ENCODE measurements around the gene PACS1. TPM values are rescaled to one million over a fixed set of nuclear protein-coding genes. Genes with fewer than 3 reads are reported as not detected.

PACS1 gene
- total RNA-seq, 6 experiments from 2014 or later: 82.8 to 114 (median 91.8) TPM

DNA sequence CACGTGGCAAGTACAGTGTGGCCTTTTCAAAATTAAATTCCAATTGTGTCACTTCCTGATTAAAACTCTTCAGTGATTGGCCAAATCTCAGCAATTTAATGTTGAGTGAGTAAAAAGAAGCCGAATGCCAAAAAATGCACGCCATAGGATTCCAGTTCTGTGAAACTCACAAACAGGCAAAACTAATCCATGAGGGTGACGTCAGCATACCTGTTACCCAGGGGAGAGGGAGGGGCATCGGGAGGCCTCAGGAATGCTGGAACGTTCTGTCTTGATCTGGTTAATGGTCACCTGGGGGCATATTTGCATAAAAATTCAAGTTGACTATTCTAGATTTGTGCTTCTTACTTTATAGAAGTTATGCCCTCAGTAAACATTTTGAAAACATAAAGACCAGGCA, 158.4 kb downstream of the PACS1 start:
- Mint-ChIP-seq H3K4me3 (no peak overlapping the region), H3K9me3 (no peaks in the 10 kb centered on the region), H3K4me1 (ENCODE audit: low read depth) (peaks cover 9% of the 10 kb centered on the region), H3K27ac (no peak overlapping the region), H3K36me3 (ENCODE audit: low read depth) (0 out of 2 replicates have a peak, but pooled peaks cover 18% of the 10 kb centered on the region), H3K27me3 (ENCODE audit: insufficient read depth) (peaks cover 3% of the 10 kb centered on the region)
- TF ChIP-seq, protein P1, sequence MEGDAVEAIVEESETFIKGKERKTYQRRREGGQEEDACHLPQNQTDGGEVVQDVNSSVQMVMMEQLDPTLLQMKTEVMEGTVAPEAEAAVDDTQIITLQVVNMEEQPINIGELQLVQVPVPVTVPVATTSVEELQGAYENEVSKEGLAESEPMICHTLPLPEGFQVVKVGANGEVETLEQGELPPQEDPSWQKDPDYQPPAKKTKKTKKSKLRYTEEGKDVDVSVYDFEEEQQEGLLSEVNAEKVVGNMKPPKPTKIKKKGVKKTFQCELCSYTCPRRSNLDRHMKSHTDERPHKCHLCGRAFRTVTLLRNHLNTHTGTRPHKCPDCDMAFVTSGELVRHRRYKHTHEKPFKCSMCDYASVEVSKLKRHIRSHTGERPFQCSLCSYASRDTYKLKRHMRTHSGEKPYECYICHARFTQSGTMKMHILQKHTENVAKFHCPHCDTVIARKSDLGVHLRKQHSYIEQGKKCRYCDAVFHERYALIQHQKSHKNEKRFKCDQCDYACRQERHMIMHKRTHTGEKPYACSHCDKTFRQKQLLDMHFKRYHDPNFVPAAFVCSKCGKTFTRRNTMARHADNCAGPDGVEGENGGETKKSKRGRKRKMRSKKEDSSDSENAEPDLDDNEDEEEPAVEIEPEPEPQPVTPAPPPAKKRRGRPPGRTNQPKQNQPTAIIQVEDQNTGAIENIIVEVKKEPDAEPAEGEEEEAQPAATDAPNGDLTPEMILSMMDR (IDR thresholded peaks at IDR 0.05): no peak
- no peak for DNase-seq

DNA sequence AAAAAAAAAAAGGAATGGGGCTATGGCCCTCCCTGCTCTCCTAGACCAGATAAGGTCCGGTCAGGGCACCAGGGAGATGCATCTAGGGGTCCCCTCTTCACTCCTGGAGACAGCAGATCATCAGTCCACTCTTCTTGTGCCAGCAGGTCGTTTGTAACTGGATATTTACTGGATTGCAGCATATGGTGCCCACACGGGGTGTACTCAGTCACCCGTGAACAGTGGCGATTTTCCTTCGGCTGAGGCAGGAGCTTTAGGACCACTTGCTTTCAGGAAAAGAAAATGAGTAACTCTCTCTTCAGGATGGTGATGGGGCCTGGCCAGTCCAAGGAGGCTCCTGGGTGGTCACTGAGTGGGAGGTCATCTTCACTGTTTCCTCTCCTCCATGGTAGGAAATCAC, 160.1 kb downstream of the PACS1 start:
- TF ChIP-seq, protein P1 (IDR thresholded peaks at IDR 0.05): no peak
- H3K36me3 Mint-ChIP-seq (ENCODE audit: low read depth): 0 out of 2 replicates have a peak, but pooled peaks cover 18% of the 10 kb centered on the region
- H3K9me3 Mint-ChIP-seq: no peaks in the 10 kb centered on the region
- peaks cover 9% of the 10 kb centered on the region for H3K4me1 Mint-ChIP-seq (ENCODE audit: low read depth)
- peaks cover 3% of the 10 kb centered on the region for H3K27me3 Mint-ChIP-seq (ENCODE audit: insufficient read depth)
- H3K27ac Mint-ChIP-seq: no peak overlapping the region
- no peak overlapping the region for H3K4me3 Mint-ChIP-seq
- no peak for DNase-seq

DNA sequence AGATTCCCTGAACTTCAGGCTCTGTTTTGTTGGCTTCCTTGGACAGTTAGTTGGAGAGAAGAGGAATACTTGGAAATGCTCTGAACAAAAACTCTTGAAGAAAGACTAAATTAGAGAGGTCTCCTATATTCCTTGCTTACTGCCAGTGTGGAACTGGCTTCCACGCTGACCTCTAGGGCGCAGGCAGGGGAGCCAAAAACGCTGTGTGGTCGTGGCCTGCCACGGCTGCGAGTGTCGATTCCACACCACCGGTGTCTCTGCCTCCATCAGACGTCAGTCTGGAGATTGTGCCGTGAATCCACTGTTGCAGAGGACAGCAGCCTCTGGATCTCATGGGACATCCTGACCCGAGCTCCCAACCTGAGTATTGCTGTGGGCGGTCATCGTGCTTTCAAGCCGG, 160.9 kb downstream of the PACS1 start:
- no peak overlapping the region for H3K4me3 Mint-ChIP-seq
- H3K27ac Mint-ChIP-seq: no peak overlapping the region
- H3K4me1 Mint-ChIP-seq (ENCODE audit: low read depth): peaks cover 8% of the 10 kb centered on the region
- H3K27me3 Mint-ChIP-seq (ENCODE audit: insufficient read depth): peaks cover 6% of the 10 kb centered on the region
- no peaks in the 10 kb centered on the region for H3K9me3 Mint-ChIP-seq
- TF ChIP-seq, protein P1 (IDR thresholded peaks at IDR 0.05): no peak
- 0 out of 2 replicates have a peak, but pooled peaks cover 18% of the 10 kb centered on the region for H3K36me3 Mint-ChIP-seq (ENCODE audit: low read depth)
- no peak for DNase-seq

DNA sequence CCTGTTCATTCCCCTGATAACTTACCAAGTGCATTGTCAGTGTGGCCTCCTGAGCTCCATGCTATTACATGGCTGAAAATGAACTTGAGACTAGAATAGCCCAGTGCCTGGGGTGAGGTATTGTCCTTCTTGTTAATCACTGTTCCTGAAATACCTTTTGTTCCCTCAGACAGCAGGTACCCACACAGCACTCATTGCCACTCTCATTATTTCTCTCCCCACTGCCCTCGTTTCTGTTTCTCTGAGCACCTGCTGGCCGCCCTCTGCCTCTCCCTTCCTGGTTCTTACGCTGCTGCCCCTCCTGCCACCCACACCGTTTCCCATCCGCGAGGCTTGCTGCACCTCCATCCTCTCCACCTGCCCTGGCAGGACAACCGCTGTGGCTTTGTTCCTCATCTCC, 161.5 kb downstream of the PACS1 start:
- DNase-seq: no peak
- TF ChIP-seq, protein P1 (IDR thresholded peaks at IDR 0.05): no peak
- Mint-ChIP-seq H3K27me3 (ENCODE audit: insufficient read depth) (peaks cover 6% of the 10 kb centered on the region), H3K27ac (no peak overlapping the region), H3K4me1 (ENCODE audit: low read depth) (peaks cover 2% of the 10 kb centered on the region), H3K4me3 (no peak overlapping the region; the same call in 1 of the 2 replicates), H3K9me3 (no peaks in the 10 kb centered on the region), H3K36me3 (ENCODE audit: low read depth) (0 out of 2 replicates have a peak, but pooled peaks cover 18% of the 10 kb centered on the region)

DNA sequence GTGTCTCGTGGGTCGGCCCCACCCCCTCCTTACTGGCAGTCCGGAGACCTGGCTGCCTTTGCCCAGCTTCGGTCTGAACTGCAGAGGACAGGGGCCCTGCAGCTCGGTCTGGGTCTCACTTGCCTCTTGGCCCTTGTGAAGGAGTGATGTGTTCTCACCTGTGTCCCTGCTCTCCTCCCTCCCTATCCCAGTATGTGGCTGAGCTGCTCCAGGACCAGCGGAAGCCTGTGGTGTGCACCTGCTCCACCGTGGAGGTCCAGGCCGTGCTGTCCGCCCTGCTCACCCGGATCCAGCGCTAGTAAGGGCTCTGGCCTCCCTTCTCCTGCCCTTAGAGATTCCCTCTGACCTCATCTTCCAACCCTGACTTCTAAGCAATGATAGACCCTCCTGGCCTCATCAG, 162.7 kb downstream of the PACS1 start:
- H3K4me3 Mint-ChIP-seq: no peak overlapping the region
- no peak overlapping the region for H3K27ac Mint-ChIP-seq
- H3K9me3 Mint-ChIP-seq: no peaks in the 10 kb centered on the region
- H3K36me3 Mint-ChIP-seq (ENCODE audit: low read depth): peaks cover 14% of the 10 kb centered on the region; the same call in 1 of the 2 replicates
- H3K27me3 Mint-ChIP-seq (ENCODE audit: insufficient read depth): peaks cover 6% of the 10 kb centered on the region
- DNase-seq: no peak
- no peaks in the 10 kb centered on the region for H3K4me1 Mint-ChIP-seq (ENCODE audit: low read depth)
- TF ChIP-seq, protein P1 (IDR thresholded peaks at IDR 0.05): no peak

DNA sequence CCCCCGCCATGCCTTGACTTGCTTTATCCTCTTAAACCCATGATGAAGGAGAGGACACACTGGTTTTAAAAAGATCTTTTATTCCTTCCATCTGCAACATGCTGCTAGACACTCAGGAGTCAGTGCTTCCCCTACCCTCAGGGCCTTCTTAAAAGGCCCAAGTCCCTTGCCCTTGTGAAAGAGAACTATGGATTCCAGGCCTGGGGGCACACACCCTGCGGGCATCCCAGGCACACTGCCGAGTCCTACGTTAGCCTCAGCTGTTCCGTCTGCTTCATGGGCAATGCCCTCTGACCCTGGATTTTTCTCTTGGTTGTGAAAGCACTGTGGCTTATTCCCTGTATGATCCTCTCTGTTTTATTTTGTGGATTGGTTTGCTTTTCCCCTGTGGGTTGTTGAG, 163.2 kb downstream of the PACS1 start:
- H3K36me3 Mint-ChIP-seq (ENCODE audit: low read depth): peaks cover 10% of the 10 kb centered on the region; the same call in 1 of the 2 replicates

More for the DNA sequence above, 163.2 kb downstream of the PACS1 start:
- no peak overlapping the region for H3K27ac Mint-ChIP-seq
- TF ChIP-seq, protein P1 (IDR thresholded peaks at IDR 0.05): no peak
- H3K9me3 Mint-ChIP-seq: no peaks in the 10 kb centered on the region
- no peak overlapping the region for H3K4me3 Mint-ChIP-seq
- H3K4me1 Mint-ChIP-seq (ENCODE audit: low read depth): no peaks in the 10 kb centered on the region
- DNase-seq: no peak
- peaks cover 6% of the 10 kb centered on the region for H3K27me3 Mint-ChIP-seq (ENCODE audit: insufficient read depth)

Measured in HFFc6 (cell line).